Omental fat pad (tissue), 4 donors: ENCODE data around the gene CAD. TPM values are rescaled to one million over a fixed set of nuclear protein-coding genes. Genes with fewer than 3 reads are reported as not detected.

Source experiments
- ATAC-seq: fragments of 150-250 bp; one replicate; pipeline ENCODE4 v1.9.1; 2016; ENCODE audit warnings: mild to moderate bottlenecking, moderate library complexity; ENCODE audit not compliant: low FRiP score
- DNase-seq: peaks from one replicate; pipeline ENCODE4 v3.0.0-alpha.2; 2019; ENCODE audit warnings: low spot score
- total RNA-seq, 4 donors: library from RNA; depleted of rRNA; stranded (reverse); fragments of >200 nt; gene quantifications; one replicate each; pipeline ENCODE4 v1.1.0, GENCODE V29; 2016
- TF ChIP-seq, protein P1 (sequence below), 3 donors: fragments of 450-650 bp; IDR thresholded peaks; one replicate each; pipeline ENCODE4 v1.5.1; 2016 to 2017; ENCODE audit warnings: antibody characterized with exemption in 3 of 3, mild to moderate bottlenecking in 3 of 3, moderate library complexity in 2 of 3

CAD gene
- total RNA-seq, 4 donors from 2014 or later = 14.6 to 29.3 (median 24.7) TPM

DNA sequence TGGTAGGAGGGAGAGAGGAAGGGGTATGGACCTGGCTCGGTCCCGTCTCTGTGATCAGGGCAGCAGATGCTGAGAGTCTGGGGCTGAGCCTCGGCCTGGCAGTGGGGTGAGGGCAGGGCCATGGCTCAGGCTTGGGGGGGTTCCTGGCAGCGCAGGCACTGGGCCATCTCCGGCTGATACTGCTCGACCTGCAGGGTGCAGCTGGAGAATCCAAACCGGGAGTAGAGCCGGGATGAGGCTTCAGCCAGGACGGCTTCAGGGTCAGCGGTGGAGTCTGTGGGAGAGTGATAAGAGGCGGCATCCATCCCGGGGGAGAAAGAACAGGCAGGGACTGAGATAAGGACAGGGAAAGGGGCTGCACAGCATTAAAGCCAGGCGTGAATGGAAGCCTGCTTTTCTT, 38.0 kb downstream of the CAD start:
- TF ChIP-seq, protein P1, sequence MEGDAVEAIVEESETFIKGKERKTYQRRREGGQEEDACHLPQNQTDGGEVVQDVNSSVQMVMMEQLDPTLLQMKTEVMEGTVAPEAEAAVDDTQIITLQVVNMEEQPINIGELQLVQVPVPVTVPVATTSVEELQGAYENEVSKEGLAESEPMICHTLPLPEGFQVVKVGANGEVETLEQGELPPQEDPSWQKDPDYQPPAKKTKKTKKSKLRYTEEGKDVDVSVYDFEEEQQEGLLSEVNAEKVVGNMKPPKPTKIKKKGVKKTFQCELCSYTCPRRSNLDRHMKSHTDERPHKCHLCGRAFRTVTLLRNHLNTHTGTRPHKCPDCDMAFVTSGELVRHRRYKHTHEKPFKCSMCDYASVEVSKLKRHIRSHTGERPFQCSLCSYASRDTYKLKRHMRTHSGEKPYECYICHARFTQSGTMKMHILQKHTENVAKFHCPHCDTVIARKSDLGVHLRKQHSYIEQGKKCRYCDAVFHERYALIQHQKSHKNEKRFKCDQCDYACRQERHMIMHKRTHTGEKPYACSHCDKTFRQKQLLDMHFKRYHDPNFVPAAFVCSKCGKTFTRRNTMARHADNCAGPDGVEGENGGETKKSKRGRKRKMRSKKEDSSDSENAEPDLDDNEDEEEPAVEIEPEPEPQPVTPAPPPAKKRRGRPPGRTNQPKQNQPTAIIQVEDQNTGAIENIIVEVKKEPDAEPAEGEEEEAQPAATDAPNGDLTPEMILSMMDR (IDR thresholded peaks at IDR 0.05) = no peak
- no peak for DNase-seq

DNA sequence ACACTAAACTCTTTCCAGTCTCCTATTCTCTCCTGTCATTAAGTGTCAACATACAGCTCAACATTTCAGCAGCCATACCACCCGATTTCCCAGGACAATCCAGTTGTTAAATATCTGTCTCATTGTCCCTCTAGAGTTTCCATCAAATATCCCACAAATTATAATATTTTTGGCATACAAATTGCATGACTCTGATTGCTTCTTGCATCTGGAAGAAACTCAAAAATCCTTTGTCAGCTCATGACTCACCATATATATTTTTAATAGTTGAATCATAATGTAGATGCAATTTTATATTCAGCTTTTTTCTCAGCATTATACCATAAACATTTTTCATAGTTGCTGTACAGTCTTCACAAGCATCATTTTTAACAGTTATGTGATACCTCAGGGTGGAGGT, 38.5 kb downstream of the CAD start:
- TF ChIP-seq, protein P1 (IDR thresholded peaks at IDR 0.05) = no peak
- DNase-seq = no peak
- peak; percentile 49 for ATAC-seq

More for the DNA sequence above, 38.0 kb downstream of the CAD start:
- ATAC-seq = no peak

DNA sequence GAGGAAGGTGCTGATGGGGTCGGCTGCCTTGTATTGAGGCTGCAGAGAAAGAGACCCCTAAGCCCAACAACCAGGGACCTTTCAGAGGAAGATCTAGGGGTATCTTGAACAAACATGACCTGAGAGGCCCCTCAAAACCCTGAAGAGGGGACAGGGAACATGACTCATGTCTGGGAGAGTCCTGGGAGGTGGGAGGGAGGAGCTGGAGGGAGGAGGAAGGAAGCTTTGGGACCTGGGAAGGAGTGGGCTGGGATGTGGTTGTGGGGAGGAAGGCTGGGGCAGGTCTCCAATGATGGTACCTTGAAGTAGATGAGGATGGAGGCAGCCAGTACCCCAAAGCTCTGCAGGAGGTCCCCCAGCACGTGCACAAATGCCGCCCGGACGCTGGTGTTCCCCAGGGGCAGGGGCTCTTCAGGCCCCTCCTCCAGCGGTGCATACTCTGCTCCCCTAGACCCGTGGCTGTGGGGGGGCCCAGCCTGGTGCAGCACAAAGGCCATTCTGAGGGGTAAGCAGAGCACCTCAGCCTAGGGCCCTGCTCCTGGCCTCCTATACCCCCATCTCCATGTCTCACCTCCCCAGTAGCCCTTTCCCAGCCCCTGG, 39.8 kb downstream of the CAD start:
- TF ChIP-seq, protein P1 (IDR thresholded peaks at IDR 0.05) = no peak
- ATAC-seq (no peak), DNase-seq (no peak)

DNA sequence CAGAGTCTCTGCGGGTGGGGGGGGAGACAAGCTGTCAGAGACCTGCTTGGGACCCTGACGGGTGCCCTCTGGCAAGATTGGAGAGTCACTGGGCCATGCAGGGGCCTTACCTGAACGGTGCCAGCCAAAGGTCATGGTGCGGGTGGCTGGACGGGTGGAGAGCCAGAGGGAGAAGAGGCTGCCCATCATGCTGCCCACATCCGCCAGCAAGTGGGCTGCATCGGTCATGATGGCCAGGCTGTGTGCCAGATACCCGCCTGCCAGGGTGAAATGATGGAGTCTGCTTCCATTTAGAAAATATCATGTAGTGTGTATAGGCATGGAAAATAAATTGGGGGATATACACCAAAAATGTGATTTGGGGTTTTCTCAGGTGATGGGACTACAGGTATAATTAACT, 40.9 kb downstream of the CAD start:
- ATAC-seq = no peak
- TF ChIP-seq, protein P1 (IDR thresholded peaks at IDR 0.05) = no peak

DNA sequence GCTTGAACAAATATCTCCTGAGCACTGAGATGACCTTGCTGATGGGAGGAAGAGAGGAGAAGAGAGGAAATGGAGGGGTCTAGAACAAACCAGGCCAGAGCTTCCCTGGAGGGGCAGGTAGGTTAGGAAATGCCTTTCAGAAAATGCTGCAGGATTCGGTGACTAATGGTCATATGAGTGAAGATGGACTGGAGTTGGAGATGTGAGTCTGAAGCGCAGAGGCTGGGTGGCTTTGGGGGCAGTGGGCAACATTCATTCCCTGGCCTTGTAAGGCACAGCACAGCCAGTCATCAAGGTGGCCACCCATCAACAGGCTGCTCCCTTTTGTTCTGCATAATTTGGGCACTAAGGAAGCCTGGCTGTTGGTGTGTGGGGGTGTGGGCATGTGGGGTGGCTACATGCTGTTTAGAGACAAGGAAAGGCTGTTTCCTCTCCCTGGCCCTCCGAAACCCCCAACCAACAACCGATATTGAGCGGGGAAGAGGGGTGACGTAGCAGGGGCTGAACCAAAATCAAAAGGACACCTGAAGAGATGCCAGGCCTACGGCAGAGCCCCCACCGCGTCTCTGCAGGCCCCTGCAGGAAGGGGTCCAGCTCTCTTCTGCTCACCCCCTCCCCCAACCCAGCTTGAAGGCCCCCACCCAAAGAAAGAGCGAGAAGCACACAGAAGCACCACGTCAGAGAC, 44.2 kb downstream of the CAD start:
- ATAC-seq = no peak
- TF ChIP-seq, protein P1 (IDR thresholded peaks at IDR 0.05) = no peak
- DNase-seq = no peak

More for the DNA sequence above, 40.9 kb downstream of the CAD start:
- no peak for DNase-seq

DNA sequence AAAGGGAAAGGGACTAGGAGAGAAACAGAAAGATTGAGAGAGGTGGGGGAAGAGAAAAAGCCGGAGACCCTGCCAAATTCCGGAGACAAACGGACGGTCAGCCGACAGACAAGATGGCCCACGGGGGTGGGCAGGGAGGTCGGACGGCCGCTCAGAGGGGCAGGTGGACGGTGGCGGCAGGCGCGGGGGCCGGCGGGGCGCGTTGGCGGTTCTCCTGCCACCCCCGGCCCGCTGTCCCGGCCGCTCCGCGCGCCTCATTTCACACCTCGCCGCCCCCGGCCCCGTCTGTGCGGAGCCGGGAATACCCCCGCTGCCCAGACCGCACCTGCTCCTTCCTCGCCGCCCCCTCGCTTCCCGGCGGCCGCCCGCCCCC, 44.7 kb downstream of the CAD start:
- DNase-seq (no peak), ATAC-seq (no peak)
- TF ChIP-seq, protein P1 (IDR thresholded peaks at IDR 0.05) = no peak
